PC-3 (cell line): ENCODE measurements around the gene CREBBP.

ENCODE experiments used
- EZH2 ChIP-seq: fragments of 300-600 bp; sonication (generic); IDR thresholded peaks from one replicate; pipeline ENCODE4 v1.6.1; 2017; ENCODE audit warnings: antibody characterized with exemption, mild to moderate bottlenecking, low read length; ENCODE audit not compliant: unreplicated experiment
- TF ChIP-seq, protein P1 (sequence below): fragments of 300-600 bp; sonication (generic); conservative IDR thresholded peaks from 2 replicates; pipeline ENCODE4 v1.5.1; 2017; ENCODE audit warnings: antibody characterized with exemption, low read depth, mild to moderate bottlenecking, low read length

DNA sequence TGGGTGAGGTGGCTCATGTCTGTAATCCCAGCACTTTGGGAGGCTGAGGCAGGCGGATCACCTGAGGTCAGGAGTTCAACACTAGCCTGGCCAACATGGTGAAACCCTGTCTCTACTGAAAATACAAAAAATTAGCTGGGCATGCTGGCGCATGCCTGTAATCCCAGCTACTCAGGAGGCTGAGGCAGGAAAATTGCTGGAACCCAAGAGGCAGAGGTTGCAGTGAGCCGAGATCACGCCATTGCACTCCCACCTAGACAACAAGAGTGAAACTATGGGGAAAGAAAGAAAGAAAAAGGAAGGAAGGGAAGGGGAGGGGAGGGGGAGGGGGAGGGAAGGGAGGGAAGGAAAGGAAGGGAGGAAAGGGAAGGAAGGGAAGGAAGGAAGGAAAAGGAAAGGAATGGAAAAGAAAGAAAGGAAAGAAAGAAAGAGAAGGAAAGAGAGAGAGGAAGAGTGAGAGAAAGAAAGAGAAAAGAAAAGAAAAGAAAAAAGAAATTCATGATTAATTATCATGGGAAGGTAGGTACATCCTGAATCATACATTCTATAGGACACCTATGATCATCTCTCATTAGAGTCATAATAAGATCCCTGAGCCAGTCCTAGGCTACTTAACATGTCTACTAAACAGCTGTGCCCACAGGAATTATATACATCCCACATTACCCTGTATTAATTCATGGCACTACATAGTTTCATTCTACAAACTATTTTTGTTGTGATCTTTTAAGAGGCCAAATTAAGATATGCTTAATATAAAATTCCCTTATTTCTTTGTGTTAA, 40.9 kb downstream of the CREBBP start:
- TF ChIP-seq, protein P1, sequence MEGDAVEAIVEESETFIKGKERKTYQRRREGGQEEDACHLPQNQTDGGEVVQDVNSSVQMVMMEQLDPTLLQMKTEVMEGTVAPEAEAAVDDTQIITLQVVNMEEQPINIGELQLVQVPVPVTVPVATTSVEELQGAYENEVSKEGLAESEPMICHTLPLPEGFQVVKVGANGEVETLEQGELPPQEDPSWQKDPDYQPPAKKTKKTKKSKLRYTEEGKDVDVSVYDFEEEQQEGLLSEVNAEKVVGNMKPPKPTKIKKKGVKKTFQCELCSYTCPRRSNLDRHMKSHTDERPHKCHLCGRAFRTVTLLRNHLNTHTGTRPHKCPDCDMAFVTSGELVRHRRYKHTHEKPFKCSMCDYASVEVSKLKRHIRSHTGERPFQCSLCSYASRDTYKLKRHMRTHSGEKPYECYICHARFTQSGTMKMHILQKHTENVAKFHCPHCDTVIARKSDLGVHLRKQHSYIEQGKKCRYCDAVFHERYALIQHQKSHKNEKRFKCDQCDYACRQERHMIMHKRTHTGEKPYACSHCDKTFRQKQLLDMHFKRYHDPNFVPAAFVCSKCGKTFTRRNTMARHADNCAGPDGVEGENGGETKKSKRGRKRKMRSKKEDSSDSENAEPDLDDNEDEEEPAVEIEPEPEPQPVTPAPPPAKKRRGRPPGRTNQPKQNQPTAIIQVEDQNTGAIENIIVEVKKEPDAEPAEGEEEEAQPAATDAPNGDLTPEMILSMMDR: no peak
- TF ChIP-seq EZH2: no peak
